Right hindlimb (tissue), 1 donor: ENCODE results near the gene HMX3.

Experiments
- DNase-seq: peaks from one replicate; pipeline ENCODE4 v3.0.0-alpha.2; 2018

Gene HMX3

GRCh38 chr10:123134915-123135414 lies 805 bp upstream of the HMX3 start:
- peak; percentile 30 for DNase-seq

- peak; percentile 21 for DNase-seq
Measured at GRCh38 chr10:123136221-123136805, 543 bp downstream of the HMX3 start.

- peak; percentile 30 for DNase-seq
Measured at GRCh38 chr10:123136806-123137642, 1.3 kb downstream of the HMX3 start.

GRCh38 chr10:123139165-123139520 lies 3.4 kb downstream of the HMX3 start:
- no peak for DNase-seq

- no peak for DNase-seq
Measured at GRCh38 chr10:123139521-123140163, 3.9 kb downstream of the HMX3 start.

- DNase-seq, result no peak
Measured at GRCh38 chr10:123140164-123140982, 4.6 kb downstream of the HMX3 start.

GRCh38 chr10:123140983-123141390 lies 5.2 kb downstream of the HMX3 start:
- no peak for DNase-seq

- DNase-seq, result no peak
Measured at GRCh38 chr10:123141791-123142700, 6.3 kb downstream of the HMX3 start.

GRCh38 chr10:123142701-123143161 lies 7.0 kb downstream of the HMX3 start:
- no peak for DNase-seq

- no peak for DNase-seq
Measured at GRCh38 chr10:123143162-123143824, 7.5 kb downstream of the HMX3 start.

- DNase-seq, result no peak
Measured at GRCh38 chr10:123143825-123144168, 8.0 kb downstream of the HMX3 start.

GRCh38 chr10:123144697-123145541 lies 9.1 kb downstream of the HMX3 start:
- no peak for DNase-seq

- no peak for DNase-seq
Measured at GRCh38 chr10:123145542-123146012, 9.8 kb downstream of the HMX3 start.

- DNase-seq, result no peak
Measured at GRCh38 chr10:123146013-123146893, 10.5 kb downstream of the HMX3 start.

GRCh38 chr10:123146894-123147634 lies 11.3 kb downstream of the HMX3 start:
- no peak for DNase-seq

GRCh38 chr10:123147635-123148413 lies 12.1 kb downstream of the HMX3 start, which contains the start of gene HMX2:
Gene HMX2, plus strand, starts transcription at chr10:123148136. Its CDS starts 243 bp downstream, at chr10:123148379.
- DNase-seq, result no peak
